Measurements from ENCODE around the gene DPYSL3.

Gene DPYSL3

DNA sequence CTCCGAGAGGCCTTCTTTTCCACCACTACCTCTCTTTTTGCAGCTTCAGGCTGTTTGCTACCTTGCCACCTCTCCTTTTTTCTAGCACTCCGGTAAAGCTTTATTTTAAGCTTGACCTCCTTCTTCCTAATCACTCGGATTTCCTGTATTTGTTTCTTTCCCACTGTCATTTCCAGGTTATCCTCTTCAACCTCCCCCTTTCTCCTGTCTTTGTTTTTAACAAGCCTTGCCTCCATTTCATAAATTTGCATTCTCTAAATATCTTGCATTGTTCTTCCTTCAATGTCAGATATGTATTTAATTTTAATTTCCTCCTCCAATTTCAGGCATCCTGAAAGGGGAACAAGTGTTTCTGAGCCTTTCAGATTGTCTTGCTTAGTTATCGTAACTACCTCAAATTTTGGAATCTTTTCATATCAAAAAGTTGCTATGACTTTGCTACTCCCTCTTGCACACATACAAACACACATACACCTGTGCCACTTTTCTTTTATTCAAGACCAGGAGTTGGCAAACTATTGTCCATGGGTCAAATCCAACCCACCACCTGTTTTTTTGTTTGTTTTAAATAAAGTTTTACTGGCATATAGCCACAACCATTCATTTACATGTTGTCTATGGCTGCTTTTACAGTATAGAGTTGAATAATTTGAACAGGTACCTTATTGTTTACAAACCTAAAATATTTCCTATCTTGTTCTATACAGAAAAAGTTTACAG, 22.7 kb downstream of the DPYSL3 start:
- Mint-ChIP-seq H3K27me3 (peaks cover 14% of the 10 kb centered on the region), H3K36me3 (no peaks in the 10 kb centered on the region), H3K9me3 (ENCODE audit: low read depth) (peaks cover 3% of the 10 kb centered on the region), H3K4me3 (no peak overlapping the region), H3K27ac (no peak overlapping the region), H3K4me1 (ENCODE audit: low read depth) (no peaks in the 10 kb centered on the region)

GRCh38 chr5:147485814-147486213, 24.1 kb downstream of the DPYSL3 start:
- peaks cover 3% of the 10 kb centered on the region for H3K9me3 Mint-ChIP-seq (ENCODE audit: low read depth)
- H3K27me3 Mint-ChIP-seq = peaks cover 12% of the 10 kb centered on the region
- no peak overlapping the region for H3K27ac Mint-ChIP-seq

DNA sequence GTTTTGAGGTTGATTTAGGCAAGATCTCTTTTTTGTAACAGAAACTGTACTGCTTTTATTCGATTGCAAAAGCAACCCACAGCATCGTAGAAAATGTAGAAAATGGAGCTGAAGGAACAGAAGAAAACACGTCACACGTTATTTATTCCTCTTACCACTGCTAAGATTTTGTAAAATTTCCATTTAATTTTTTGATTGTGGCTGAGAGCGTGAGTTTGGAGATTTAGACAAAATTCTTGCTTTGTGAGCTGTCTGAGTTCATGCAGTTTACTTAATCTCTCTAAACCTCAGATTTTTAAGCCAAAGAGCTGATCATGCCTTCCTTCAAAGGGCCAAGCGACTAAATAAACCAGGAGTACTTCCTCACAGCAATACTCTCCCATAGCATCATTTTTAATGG, 24.8 kb downstream of the DPYSL3 start:
- Mint-ChIP-seq H3K36me3 (no peaks in the 10 kb centered on the region), H3K9me3 (ENCODE audit: low read depth) (peaks cover 3% of the 10 kb centered on the region), H3K4me3 (no peak overlapping the region), H3K27ac (no peak overlapping the region), H3K4me1 (ENCODE audit: low read depth) (no peaks in the 10 kb centered on the region), H3K27me3 (peaks cover 9% of the 10 kb centered on the region)

More at GRCh38 chr5:147485814-147486213, 24.1 kb downstream of the DPYSL3 start:
- no peak overlapping the region for H3K4me3 Mint-ChIP-seq
- H3K36me3 Mint-ChIP-seq = no peaks in the 10 kb centered on the region
- no peaks in the 10 kb centered on the region for H3K4me1 Mint-ChIP-seq (ENCODE audit: low read depth)

GRCh38 chr5:147484708-147485020, 25.2 kb downstream of the DPYSL3 start:
- H3K9me3 Mint-ChIP-seq (ENCODE audit: low read depth) = peaks cover 3% of the 10 kb centered on the region
- no peak overlapping the region for H3K4me3 Mint-ChIP-seq
- H3K4me1 Mint-ChIP-seq (ENCODE audit: low read depth) = no peaks in the 10 kb centered on the region
- no peak overlapping the region for H3K27ac Mint-ChIP-seq
- no peaks in the 10 kb centered on the region for H3K36me3 Mint-ChIP-seq
- peaks cover 7% of the 10 kb centered on the region for H3K27me3 Mint-ChIP-seq

- H3K9me3 Mint-ChIP-seq (ENCODE audit: low read depth) = peaks cover 3% of the 10 kb centered on the region
- H3K36me3 Mint-ChIP-seq = no peaks in the 10 kb centered on the region
- H3K27ac Mint-ChIP-seq = no peak overlapping the region
- peaks cover 10% of the 10 kb centered on the region for H3K27me3 Mint-ChIP-seq
- H3K4me3 Mint-ChIP-seq = no peak overlapping the region
- no peaks in the 10 kb centered on the region for H3K4me1 Mint-ChIP-seq (ENCODE audit: low read depth)
These were observed 25.7 kb downstream of the DPYSL3 start for GRCh38 chr5:147483961-147484707.

DNA sequence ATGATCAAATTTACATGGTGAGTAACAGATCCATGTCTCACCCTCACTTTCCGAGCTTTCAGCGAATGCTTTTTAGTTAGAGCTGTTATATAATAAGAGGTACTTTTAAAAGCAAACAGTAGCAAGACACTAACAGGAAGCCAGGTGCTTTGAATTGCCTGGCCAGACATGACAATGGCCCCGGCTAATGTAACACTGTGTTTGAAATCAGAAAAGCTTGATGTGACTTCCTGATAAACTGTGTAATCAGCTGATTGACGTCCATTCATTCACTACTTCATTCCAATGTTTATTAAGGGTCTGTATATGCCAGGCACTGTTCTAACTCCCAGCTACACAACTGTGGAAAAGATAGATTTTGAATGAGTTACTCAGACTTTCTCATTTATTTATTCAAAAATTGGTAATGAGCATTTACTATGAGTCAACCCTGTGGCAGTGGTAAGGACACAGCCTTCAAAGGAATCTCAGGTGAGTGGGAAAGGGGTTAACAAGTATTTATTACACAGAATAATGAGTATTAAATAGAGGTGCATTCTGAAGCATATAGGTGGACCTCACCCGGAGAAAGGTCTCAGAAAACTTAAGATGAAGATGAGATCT, 26.6 kb downstream of the DPYSL3 start:
- Mint-ChIP-seq H3K9me3 (ENCODE audit: low read depth) (peaks cover 3% of the 10 kb centered on the region), H3K27ac (no peak overlapping the region), H3K27me3 (peaks cover 10% of the 10 kb centered on the region), H3K4me3 (no peak overlapping the region), H3K36me3 (no peaks in the 10 kb centered on the region), H3K4me1 (ENCODE audit: low read depth) (no peaks in the 10 kb centered on the region)

DNA sequence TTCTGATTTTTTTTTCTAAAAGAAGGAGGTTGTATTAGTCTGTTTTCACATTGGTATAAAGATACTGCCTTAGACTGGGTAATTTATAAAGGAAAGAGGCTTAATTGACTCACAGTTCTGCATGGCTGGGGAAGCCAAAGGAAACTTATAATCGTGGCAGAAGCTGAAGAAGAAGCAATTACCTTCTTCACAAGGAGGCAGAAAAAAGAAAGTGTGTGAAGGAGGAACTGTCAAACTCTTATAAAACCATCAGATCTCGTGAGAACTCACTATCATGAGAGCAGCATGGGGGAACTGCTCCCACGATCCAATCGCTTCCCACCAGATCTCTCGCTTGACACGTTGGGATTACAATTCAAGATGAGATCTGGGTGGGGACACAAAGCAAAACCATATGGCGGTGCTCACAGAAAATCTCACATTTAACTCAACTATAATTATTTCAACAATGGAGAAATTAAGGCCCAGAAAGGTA, 27.1 kb downstream of the DPYSL3 start:
- Mint-ChIP-seq H3K27ac (no peak overlapping the region), H3K4me3 (no peak overlapping the region), H3K27me3 (peaks cover 10% of the 10 kb centered on the region), H3K4me1 (ENCODE audit: low read depth) (no peaks in the 10 kb centered on the region), H3K36me3 (no peaks in the 10 kb centered on the region), H3K9me3 (ENCODE audit: low read depth) (peaks cover 3% of the 10 kb centered on the region)

- Mint-ChIP-seq H3K4me3 (no peak overlapping the region), H3K27me3 (peaks cover 12% of the 10 kb centered on the region), H3K36me3 (no peaks in the 10 kb centered on the region), H3K27ac (no peak overlapping the region), H3K4me1 (ENCODE audit: low read depth) (no peaks in the 10 kb centered on the region), H3K9me3 (ENCODE audit: low read depth) (peaks cover 3% of the 10 kb centered on the region)
These were observed 27.8 kb downstream of the DPYSL3 start for GRCh38 chr5:147481874-147482705.

- H3K4me3 Mint-ChIP-seq = no peak overlapping the region
- H3K27ac Mint-ChIP-seq = no peak overlapping the region
- H3K9me3 Mint-ChIP-seq (ENCODE audit: low read depth) = peaks cover 3% of the 10 kb centered on the region
- peaks cover 15% of the 10 kb centered on the region for H3K27me3 Mint-ChIP-seq
- no peaks in the 10 kb centered on the region for H3K36me3 Mint-ChIP-seq
- no peaks in the 10 kb centered on the region for H3K4me1 Mint-ChIP-seq (ENCODE audit: low read depth)
These were observed 28.5 kb downstream of the DPYSL3 start for GRCh38 chr5:147481376-147481775.

DNA sequence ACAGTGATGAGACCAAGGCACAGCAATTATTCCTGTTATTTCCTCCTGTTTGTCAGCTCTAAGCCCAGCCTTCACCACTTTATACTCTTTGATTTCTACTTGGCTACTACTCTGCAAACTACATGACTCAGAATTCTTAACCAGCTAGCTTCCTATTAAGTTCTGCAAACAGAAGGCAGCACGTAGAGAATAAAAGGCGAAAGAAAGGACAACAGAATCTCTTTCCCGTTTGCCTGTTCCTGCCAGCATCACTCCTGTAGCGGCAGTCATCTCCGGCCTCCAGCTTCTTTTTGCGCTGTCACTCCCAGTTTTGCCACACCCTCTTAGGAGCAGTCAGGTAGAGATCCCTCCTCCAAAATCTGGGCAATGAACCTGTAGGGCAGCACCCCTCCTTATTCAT, 29.9 kb downstream of the DPYSL3 start:
- Mint-ChIP-seq H3K36me3 (no peaks in the 10 kb centered on the region), H3K27ac (no peak overlapping the region), H3K4me3 (no peak overlapping the region), H3K9me3 (ENCODE audit: low read depth) (no peaks in the 10 kb centered on the region), H3K27me3 (peaks cover 12% of the 10 kb centered on the region), H3K4me1 (ENCODE audit: low read depth) (no peaks in the 10 kb centered on the region)

DNA sequence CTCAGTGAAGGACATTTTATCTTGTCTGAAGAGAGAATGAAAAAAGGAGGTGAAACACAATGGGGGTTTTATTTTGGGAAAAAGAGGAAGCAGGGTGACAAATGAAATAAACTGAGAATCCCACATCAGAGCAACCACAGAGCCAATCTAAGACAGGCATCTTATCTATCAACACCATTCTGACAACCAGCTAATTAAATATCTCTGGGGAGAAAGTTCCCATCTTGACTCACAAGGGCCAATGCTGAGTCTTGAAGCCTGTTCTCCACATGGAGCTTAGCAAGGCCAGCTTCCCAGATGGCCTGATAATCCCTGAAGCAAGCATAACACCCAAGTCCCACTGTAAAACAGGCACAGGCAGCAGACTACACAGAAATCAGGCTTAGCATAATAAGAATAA, 30.4 kb downstream of the DPYSL3 start:
- no peaks in the 10 kb centered on the region for H3K9me3 Mint-ChIP-seq (ENCODE audit: low read depth)
- no peak overlapping the region for H3K27ac Mint-ChIP-seq

GRCh38 chr5:147474140-147474539, 35.7 kb downstream of the DPYSL3 start:
- Mint-ChIP-seq H3K9me3 (ENCODE audit: low read depth) (no peaks in the 10 kb centered on the region), H3K4me3 (no peak overlapping the region), H3K4me1 (ENCODE audit: low read depth) (no peaks in the 10 kb centered on the region), H3K27me3 (peaks cover 10% of the 10 kb centered on the region), H3K27ac (no peak overlapping the region), H3K36me3 (no peaks in the 10 kb centered on the region)

More for the DNA sequence above, 30.4 kb downstream of the DPYSL3 start:
- Mint-ChIP-seq H3K4me1 (ENCODE audit: low read depth) (no peaks in the 10 kb centered on the region), H3K27me3 (peaks cover 12% of the 10 kb centered on the region), H3K36me3 (no peaks in the 10 kb centered on the region), H3K4me3 (no peak overlapping the region)

- no peaks in the 10 kb centered on the region for H3K9me3 Mint-ChIP-seq (ENCODE audit: low read depth)
- H3K36me3 Mint-ChIP-seq = no peaks in the 10 kb centered on the region
- no peaks in the 10 kb centered on the region for H3K4me1 Mint-ChIP-seq (ENCODE audit: low read depth)
- H3K4me3 Mint-ChIP-seq = no peak overlapping the region
- peaks cover 10% of the 10 kb centered on the region for H3K27me3 Mint-ChIP-seq
- no peak overlapping the region for H3K27ac Mint-ChIP-seq
These were observed 37.0 kb downstream of the DPYSL3 start for GRCh38 chr5:147472664-147473475.

GRCh38 chr5:147467973-147468508, 41.8 kb downstream of the DPYSL3 start:
- Mint-ChIP-seq H3K4me3 (no peak overlapping the region), H3K9me3 (ENCODE audit: low read depth) (no peaks in the 10 kb centered on the region), H3K27ac (no peak overlapping the region), H3K36me3 (no peaks in the 10 kb centered on the region), H3K27me3 (peaks cover 4% of the 10 kb centered on the region), H3K4me1 (ENCODE audit: low read depth) (no peaks in the 10 kb centered on the region)
